Measurements from ENCODE around the gene MERTK. TPM values are rescaled to one million over a fixed set of nuclear protein-coding genes. Genes with fewer than 3 reads are reported as not detected.
A peak's percentile ranks its signal among the peaks of the same experiment; 100 is the strongest.

Gene MERTK
- total RNA-seq, 1 donor from 2014 or later = 5.1 TPM

GRCh38 chr2:112050316-112050715, 151.9 kb downstream of the MERTK start:
- FAIRE-seq = no peak
- Histone ChIP-seq H4K20me1 (ENCODE audit: insufficient read depth, low read length) (peaks cover 3% of the 10 kb centered on the region), H3K27ac (ENCODE audit: low read depth, low read length) (no peak overlapping the region), H3K4me1 (ENCODE audit: insufficient read depth, low read length) (peaks cover 3% of the 10 kb centered on the region), H3K27me3 (ENCODE audit: insufficient read depth, low read length) (no peaks in the 10 kb centered on the region), H3K4me2 (ENCODE audit: low read length) (no peak overlapping the region), H2AFZ (ENCODE audit: low read depth, low read length) (no peak overlapping the region), H3K9ac (ENCODE audit: low read length) (no peak overlapping the region), H3K9me3 (ENCODE audit: insufficient read depth, low read depth, low read length) (no peaks in the 10 kb centered on the region), H3K79me2 (ENCODE audit: insufficient read depth, low read length) (peaks cover under 1% of the 10 kb centered on the region), H3K4me3 (ENCODE audit: insufficient read depth, low read depth, low read length) (no peak overlapping the region), H3K36me3 (ENCODE audit: insufficient read depth, low read length) (no peaks in the 10 kb centered on the region)
- H3K36me3 Mint-ChIP-seq (ENCODE audit: low read depth, unreplicated experiment) = peaks cover 1% of the 10 kb centered on the region
- no peaks in the 10 kb centered on the region for H3K27me3 Mint-ChIP-seq (ENCODE audit: low read depth, unreplicated experiment)
- TF ChIP-seq EZH2 (IDR thresholded peaks at IDR 0.05; ENCODE audit: insufficient read depth, low read length) (no peak), CTCF (IDR thresholded peaks at IDR 0.05; ENCODE audit: insufficient read depth, low read depth, low read length) (no peak)
- H3K9me3 Mint-ChIP-seq (ENCODE audit: unreplicated experiment) = peaks cover 3% of the 10 kb centered on the region
- no peak overlapping the region for H3K4me3 Mint-ChIP-seq (ENCODE audit: unreplicated experiment)
- H3K27ac Mint-ChIP-seq (ENCODE audit: unreplicated experiment) = no peak overlapping the region
- H3K4me1 Mint-ChIP-seq (ENCODE audit: low read depth, unreplicated experiment) = peaks cover 4% of the 10 kb centered on the region
- DNase-seq (ENCODE audit: low read depth) = no peak

- DNase-seq (ENCODE audit: low read depth) (peak; percentile 86), FAIRE-seq (no peak)
- Histone ChIP-seq H3K36me3 (ENCODE audit: insufficient read depth, low read length) (no peaks in the 10 kb centered on the region), H3K4me3 (ENCODE audit: insufficient read depth, low read depth, low read length) (peak overlapping the region; percentile 52), H3K79me2 (ENCODE audit: insufficient read depth, low read length) (peaks cover 32% of the 10 kb centered on the region), H3K27me3 (ENCODE audit: insufficient read depth, low read length) (no peaks in the 10 kb centered on the region), H3K9me3 (ENCODE audit: insufficient read depth, low read depth, low read length) (no peaks in the 10 kb centered on the region), H3K9ac (ENCODE audit: low read length) (peak overlapping the region; percentile 68), H3K27ac (ENCODE audit: low read depth, low read length) (peak overlapping the region; percentile 76), H2AFZ (ENCODE audit: low read depth, low read length) (peak overlapping the region; percentile 95), H4K20me1 (ENCODE audit: insufficient read depth, low read length) (peaks cover 32% of the 10 kb centered on the region), H3K4me2 (ENCODE audit: low read length) (peak overlapping the region; percentile 83), H3K4me1 (ENCODE audit: insufficient read depth, low read length) (peaks cover 12% of the 10 kb centered on the region)
- Mint-ChIP-seq H3K9me3 (ENCODE audit: unreplicated experiment) (peaks cover 2% of the 10 kb centered on the region), H3K36me3 (ENCODE audit: low read depth, unreplicated experiment) (peaks cover 5% of the 10 kb centered on the region), H3K27ac (ENCODE audit: unreplicated experiment) (peak overlapping the region; percentile 92), H3K4me3 (ENCODE audit: unreplicated experiment) (peak overlapping the region; percentile 88), H3K27me3 (ENCODE audit: low read depth, unreplicated experiment) (no peaks in the 10 kb centered on the region), H3K4me1 (ENCODE audit: low read depth, unreplicated experiment) (peaks cover 23% of the 10 kb centered on the region)
- TF ChIP-seq EZH2 (IDR thresholded peaks at IDR 0.05; ENCODE audit: insufficient read depth, low read length) (no peak), CTCF (IDR thresholded peaks at IDR 0.05; ENCODE audit: insufficient read depth, low read depth, low read length) (no peak)
Measured at GRCh38 chr2:112053917-112054846, 155.8 kb downstream of the MERTK start.

Data from astrocyte (in vitro differentiated cells and primary cell).